Ishikawa (cell line): Measurements from ENCODE around the gene CASP10.

ENCODE experiments used
- CEBPB ChIP-seq: IDR thresholded peaks from 2 replicates; pipeline ENCODE4 v1.6.1; 2012
- CREB1 ChIP-seq: IDR thresholded peaks from 2 replicates; pipeline ENCODE4 v1.6.1; 2012; ENCODE audit warnings: low read depth
- EGR1 ChIP-seq: IDR thresholded peaks from 2 replicates; pipeline ENCODE4 v1.6.1; 2012
- EP300 ChIP-seq: IDR thresholded peaks from 2 replicates; pipeline ENCODE4 v1.6.1; 2012; ENCODE audit warnings: borderline replicate concordance
- FOXM1 ChIP-seq: IDR thresholded peaks from 2 replicates; pipeline ENCODE4 v1.6.1; 2012; ENCODE audit warnings: low read depth, borderline replicate concordance
- MAX ChIP-seq: IDR thresholded peaks from 2 replicates; pipeline ENCODE4 v1.6.1; 2012
- NFIC ChIP-seq: IDR thresholded peaks from 2 replicates; pipeline ENCODE4 v1.6.1; 2012
- RAD21 ChIP-seq: IDR thresholded peaks from 2 replicates; pipeline ENCODE4 v1.6.1; 2012; ENCODE audit warnings: low read depth
- REST ChIP-seq: IDR thresholded peaks from 2 replicates; pipeline ENCODE4 v1.6.1; 2012; ENCODE audit warnings: low read depth, mild to moderate bottlenecking
- TAF1 ChIP-seq: IDR thresholded peaks from 2 replicates; pipeline ENCODE4 v1.6.1; 2012; ENCODE audit warnings: low read depth, mild to moderate bottlenecking
- TCF12 ChIP-seq: IDR thresholded peaks from 2 replicates; pipeline ENCODE4 v1.6.1; 2012; ENCODE audit warnings: low read depth
- TEAD4 ChIP-seq: IDR thresholded peaks from 2 replicates; pipeline ENCODE4 v1.6.1; 2012
- USF1 ChIP-seq: IDR thresholded peaks from 2 replicates; pipeline ENCODE4 v1.6.1; 2012
- YY1 ChIP-seq: IDR thresholded peaks from 2 replicates; pipeline ENCODE4 v1.6.1; 2012; ENCODE audit warnings: low read depth
- ZBTB7A ChIP-seq: IDR thresholded peaks from 2 replicates; pipeline ENCODE4 v1.6.1; 2012; ENCODE audit warnings: low read depth

Gene CASP10

GRCh38 chr2:201237486-201238123 is 54.7 kb downstream of the CASP10 start:
- TF ChIP-seq CREB1 (no peak), EGR1 (no peak), RAD21 (no peak), TEAD4 (no peak), ZBTB7A (no peak), MAX (no peak)

- no peak for TF ChIP-seq TAF1
- TF ChIP-seq EGR1 = no peak
- no peak for TF ChIP-seq MAX
These were observed 59.8 kb downstream of the CASP10 start for GRCh38 chr2:201242571-201243277.

GRCh38 chr2:201244829-201245228 is 61.9 kb downstream of the CASP10 start:
- TF ChIP-seq TCF12 = no peak
- no peak for TF ChIP-seq FOXM1
- no peak for TF ChIP-seq USF1
- TF ChIP-seq NFIC = no peak
- TF ChIP-seq YY1 = no peak
- TF ChIP-seq EGR1 = no peak
- TF ChIP-seq CREB1 = no peak
- no peak for TF ChIP-seq REST
- TF ChIP-seq CEBPB = no peak
- TF ChIP-seq MAX = no peak
- no peak for TF ChIP-seq TEAD4
- no peak for TF ChIP-seq TAF1
- no peak for TF ChIP-seq EP300
- TF ChIP-seq RAD21 = no peak
- TF ChIP-seq ZBTB7A = no peak

GRCh38 chr2:201246280-201246679 is 63.3 kb downstream of the CASP10 start:
- no peak for TF ChIP-seq FOXM1
- no peak for TF ChIP-seq REST
- no peak for TF ChIP-seq NFIC
- TF ChIP-seq MAX = no peak
- no peak for TF ChIP-seq USF1
- no peak for TF ChIP-seq ZBTB7A
- no peak for TF ChIP-seq EP300
- no peak for TF ChIP-seq CEBPB
- no peak for TF ChIP-seq EGR1
- no peak for TF ChIP-seq YY1
- no peak for TF ChIP-seq TAF1
- no peak for TF ChIP-seq TEAD4
- TF ChIP-seq RAD21 = no peak

- TF ChIP-seq CREB1 (no peak), EP300 (no peak), RAD21 (no peak), EGR1 (no peak), ZBTB7A (no peak), TEAD4 (no peak), NFIC (no peak), TAF1 (no peak), YY1 (no peak), FOXM1 (no peak), REST (no peak), MAX (no peak), TCF12 (no peak), CEBPB (no peak), USF1 (no peak)
These were observed 65.4 kb downstream of the CASP10 start for GRCh38 chr2:201248288-201248844.
